Right ventricle myocardium inferior (tissue), 1 donor: ENCODE results near the gene NFATC3. TPM values are rescaled to one million over a fixed set of nuclear protein-coding genes. Genes with fewer than 3 reads are reported as not detected.

Source experiments
- ATAC-seq: fragments of 200-7000 bp; cut with Tn5 transposase; one replicate; pipeline ENCODE4 v1.9.1; 2020; ENCODE audit warnings: mild to moderate bottlenecking, moderate library complexity
- DNase-seq: peaks from one replicate; pipeline ENCODE4 v3.0.0; 2021; ENCODE audit errors: missing footprints
- intact Hi-C: fragments of 100-400 bp; cut with DNase I; formaldehyde crosslinking; loops from one replicate; pipeline ENCODE4 v1.11.0; 2022
- microRNA-seq: library from miRNA; unstranded; fragments of <30 nt; microRNA quantifications from one replicate; pipeline ENCODE4 v1.2.0, GENCODE V29; 2020
- total RNA-seq: library from RNA; stranded (reverse); fragmentation: NEBNext Ultra II Directional; extraction: Animal tissue kit (Norgen Biotek cat#: 25700); gene quantifications from one replicate; pipeline ENCODE4 v1.2.1, GENCODE V29; 2021
- donor health status: DM: no; HTN: yes; CAD: no; lungs with severe emphysema.

NFATC3 gene
- total RNA-seq, 1 donor from 2014 or later: 23.7 TPM

DNA sequence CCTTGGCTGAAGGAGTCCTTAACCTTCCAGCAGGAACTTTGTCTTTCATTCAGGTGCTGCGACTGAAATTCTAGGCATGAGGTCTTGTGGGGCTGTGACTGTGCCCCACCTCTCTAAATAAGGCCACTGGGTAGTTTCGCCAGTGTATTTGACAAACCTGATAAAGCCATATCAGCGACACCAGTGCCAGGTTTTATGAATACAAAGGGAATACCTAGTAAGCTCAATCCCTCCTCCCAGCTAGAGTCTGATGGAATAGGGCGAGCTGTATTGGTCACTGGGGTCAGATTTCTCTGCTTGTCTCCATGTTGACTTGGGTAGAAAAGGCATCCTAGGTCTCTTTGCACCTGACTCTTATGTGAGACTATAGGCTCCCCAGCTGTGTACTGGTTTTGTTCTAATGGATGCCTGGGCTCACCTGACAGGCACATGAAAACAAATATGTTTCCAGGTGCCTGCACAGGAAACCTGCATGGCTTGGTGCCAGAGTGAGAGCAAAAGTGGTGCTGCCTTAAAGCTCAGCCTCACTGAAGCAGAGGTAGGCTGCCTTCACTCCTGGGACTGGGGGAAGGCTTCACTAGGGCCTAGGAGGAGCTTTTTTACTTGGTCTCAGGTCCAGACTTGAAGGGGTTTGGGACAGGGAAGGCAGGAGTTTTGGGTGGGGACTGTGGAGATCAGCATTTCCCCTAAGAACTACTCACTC is 187.5 kb downstream of the NFATC3 start:
- ATAC-seq: no peak
- intact Hi-C loops: no loop called here
- no peak for DNase-seq

DNA sequence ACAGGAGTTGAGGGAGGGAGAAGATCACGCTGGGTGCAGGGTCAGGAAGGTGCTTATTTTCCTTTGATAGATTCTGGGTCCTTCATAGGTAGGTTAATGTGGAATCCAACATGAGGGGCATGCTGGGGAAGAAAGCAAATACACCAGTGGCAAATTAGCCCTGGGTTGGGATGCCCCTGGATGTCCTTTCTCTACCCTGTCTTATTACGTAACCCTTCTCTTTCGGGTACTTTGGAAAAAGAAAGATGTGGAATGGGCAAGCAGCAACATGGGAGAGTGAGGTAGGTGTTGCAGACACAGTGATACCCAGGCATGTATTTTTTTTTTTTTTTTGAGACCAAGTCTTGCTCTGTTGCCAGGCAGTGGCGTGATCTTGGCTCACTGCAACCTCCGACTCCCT is 188.3 kb downstream of the NFATC3 start:
- ATAC-seq (no peak), DNase-seq (no peak)
- intact Hi-C loops: no loop called here

DNA sequence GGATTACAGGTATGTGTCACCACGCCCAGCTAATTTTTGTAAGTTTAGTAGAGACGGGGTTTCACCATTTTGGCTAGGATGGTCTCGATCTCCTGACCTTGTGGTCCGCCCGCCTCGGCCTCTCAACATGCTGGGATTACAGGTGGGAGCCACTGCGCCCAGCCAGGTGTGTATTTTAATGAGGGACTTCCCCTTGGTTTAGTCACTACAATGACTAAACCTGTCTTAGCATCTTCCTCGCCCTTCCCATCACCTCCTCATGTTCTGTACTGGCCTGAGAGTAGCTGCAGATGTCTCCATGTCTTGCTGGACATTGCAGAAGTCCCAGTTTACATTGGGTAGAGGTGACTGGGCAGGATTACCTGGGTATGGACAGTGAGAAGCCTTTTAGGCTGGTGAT is 188.7 kb downstream of the NFATC3 start:
- intact Hi-C loops: no loop called here
- ATAC-seq (no peak), DNase-seq (no peak)

DNA sequence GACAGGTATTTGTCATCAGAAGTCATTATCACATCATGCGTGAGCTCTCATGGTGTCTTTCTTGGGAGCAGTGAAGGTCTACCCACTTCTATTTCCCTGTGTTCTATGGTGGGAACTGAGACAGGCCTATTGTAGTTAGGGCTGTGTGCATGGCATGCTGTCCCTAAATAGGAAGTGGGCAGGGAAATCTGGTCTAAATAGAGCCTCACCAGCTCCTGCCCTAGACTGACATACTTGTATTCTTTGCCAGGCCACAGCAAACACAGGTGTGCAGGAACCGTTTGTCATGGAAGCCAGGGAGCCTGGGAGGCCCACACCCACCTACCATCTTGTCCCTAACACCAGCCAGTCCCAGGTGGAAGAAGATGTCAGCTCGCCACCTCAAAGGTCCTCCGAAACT is 189.3 kb downstream of the NFATC3 start:
- ATAC-seq: peak; percentile 58
- intact Hi-C loops: no loop called here
- DNase-seq: no peak

DNA sequence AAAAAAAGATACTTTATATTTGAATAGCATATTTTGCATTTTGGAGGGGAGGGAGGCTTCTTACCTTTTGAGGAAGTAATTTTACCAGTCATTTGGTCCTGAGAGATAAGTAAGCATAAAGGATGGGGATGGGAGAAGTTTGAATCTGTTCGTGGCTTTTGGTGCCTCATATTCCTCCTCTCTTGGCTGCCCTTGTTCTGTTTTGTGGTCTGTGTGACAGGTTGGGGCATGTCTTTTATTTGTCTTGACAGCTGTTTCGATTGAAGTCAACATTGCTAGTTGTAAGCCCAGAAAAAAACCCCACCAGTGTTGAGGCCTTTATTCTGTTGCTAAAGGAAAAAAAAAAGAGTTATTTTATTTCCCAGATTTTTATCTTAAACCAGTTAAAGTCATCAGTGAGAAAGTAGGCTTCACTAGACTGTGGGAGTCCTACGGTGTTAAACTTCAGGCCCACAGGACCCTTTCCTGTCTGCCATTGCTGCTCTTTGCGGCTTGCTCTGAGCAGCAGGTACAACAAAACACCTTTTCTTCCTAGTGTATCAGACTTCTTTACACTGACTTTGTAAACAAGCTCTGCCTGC is 190.5 kb downstream of the NFATC3 start:
- DNase-seq (no peak), ATAC-seq (no peak)
- intact Hi-C loops: no loop called here

DNA sequence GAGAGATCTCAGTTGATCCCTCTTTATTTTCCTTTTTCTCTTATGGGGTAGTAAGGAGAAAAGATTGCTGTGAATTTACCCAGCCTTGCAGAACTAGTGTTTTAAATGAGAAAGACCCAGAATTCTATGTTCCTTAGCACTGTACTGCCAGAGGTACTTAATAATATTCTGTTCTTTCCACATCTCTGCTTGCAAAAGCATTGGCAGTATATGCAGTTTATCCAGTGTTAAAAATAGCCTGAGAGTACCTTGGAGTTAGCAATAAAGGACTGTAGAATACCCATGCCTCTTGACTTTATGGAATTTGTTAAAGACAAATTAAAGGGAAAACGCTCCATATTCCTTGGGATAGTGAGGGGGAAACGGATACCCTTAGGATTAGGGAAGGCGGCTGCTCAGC is 191.1 kb downstream of the NFATC3 start:
- ATAC-seq (peak; percentile 48), DNase-seq (no peak)
- intact Hi-C loops: no loop called here

Small RNA genes lying within 50 kb of the gene (microRNA-seq; reads per million reads assigned to microRNA genes)
- not detected for gene MIR6773

Other genes starting within 250 kb of the NFATC3 start
- gene THAP11, start 243.1 kb upstream of the NFATC3 start, total RNA-seq: 32.3 TPM
- gene NUTF2, start 238.4 kb upstream of the NFATC3 start, total RNA-seq: 86.6 TPM
- gene CENPT, start 237.7 kb upstream of the NFATC3 start, total RNA-seq: 21.3 TPM
- gene EDC4, start 212.3 kb upstream of the NFATC3 start, total RNA-seq: 35.4 TPM
- gene NRN1L, start 200.5 kb upstream of the NFATC3 start, total RNA-seq: 0.54 TPM
- 18.1 TPM for gene PSKH1, start 192.1 kb upstream of the NFATC3 start, total RNA-seq
- gene CTRL, start 153.5 kb upstream of the NFATC3 start, total RNA-seq: 0.81 TPM
- gene PSMB10, start 148.5 kb upstream of the NFATC3 start, total RNA-seq: 59.3 TPM
- 19.0 TPM for gene LCAT, start 141.2 kb upstream of the NFATC3 start, total RNA-seq
- gene SLC12A4, start 116.7 kb upstream of the NFATC3 start, total RNA-seq: 97.5 TPM
- gene DPEP3, start 104.9 kb upstream of the NFATC3 start, total RNA-seq: not detected
- gene DPEP2, start 85.9 kb upstream of the NFATC3 start, total RNA-seq: 0.87 TPM
- not detected for gene DPEP2NB, start 69.5 kb upstream of the NFATC3 start, total RNA-seq
- 7.5 TPM for gene DDX28, start 62.1 kb upstream of the NFATC3 start, total RNA-seq
- gene DUS2, start 62.1 kb upstream of the NFATC3 start, total RNA-seq: 7.0 TPM
- 0.41 TPM for gene ESRP2, start 150.8 kb downstream of the NFATC3 start, total RNA-seq
- gene PLA2G15, start 160.0 kb downstream of the NFATC3 start, total RNA-seq: 43.8 TPM
- 33.7 TPM for gene SLC7A6, start 179.2 kb downstream of the NFATC3 start, total RNA-seq
- 12.4 TPM for gene SLC7A6OS, start 225.6 kb downstream of the NFATC3 start, total RNA-seq
- gene PRMT7, start 225.6 kb downstream of the NFATC3 start, total RNA-seq: 28.9 TPM